Heart left ventricle (tissue), 13 donors: Measurements from ENCODE around the gene SFSWAP.

Experiments
- CTCF ChIP-seq, 12 donors: fragments of 200-600 bp; sonication (generic) in 4 of 12; IDR thresholded peaks; one replicate each; pipeline versions ENCODE4 v1.5.0 to v1.8.0; 2018 to 2022; ENCODE audit warnings: antibody characterized with exemption in 12 of 12, mild to moderate bottlenecking in 5 of 12
- POLR2A ChIP-seq, 2 donors: fragments of 450-650 bp; IDR thresholded peaks; one replicate each; pipeline ENCODE4 v1.6.1; 2017; ENCODE audit warnings: antibody characterized with exemption in 2 of 2, mild to moderate bottlenecking in 2 of 2, moderate library complexity in 2 of 2
- donor health status: ischemic (EF 13 %, LVEDD 7.1; RV severe dilation, severe dysfunction).
- donor health status: DM: no; HTN: yes; CAD: no.
- donor health status: DM: no; HTN: no; CAD: no.
- donor health status: ischemic (EF 25% LVEDD 6.9; RV normal size, moderate dysfunction).
- donor health status: ischemic (EF 25% LVEDD 5.7; RV mildly dilated, moderate dysfunction).
- donor health status: ischemic (EF 35%, LVEDD 5.7; RV mildly dilated, moderate dysfunction).
- donor health status: nonischemic (EF 11% LVEDD 7.7; RV severe dilation, severe dysfunction).
- donor health status: DM: yes; HTN: yes; CAD: no.
- donor health status: PGD.
- donor health status: ischemic (EF 29% LVEDD 5.4; RV normal size, mild dysfunction).
- donor health status: nonischemic (EF 23%, LVEDD 6.1; RV moderate dilation, normal function).

DNA sequence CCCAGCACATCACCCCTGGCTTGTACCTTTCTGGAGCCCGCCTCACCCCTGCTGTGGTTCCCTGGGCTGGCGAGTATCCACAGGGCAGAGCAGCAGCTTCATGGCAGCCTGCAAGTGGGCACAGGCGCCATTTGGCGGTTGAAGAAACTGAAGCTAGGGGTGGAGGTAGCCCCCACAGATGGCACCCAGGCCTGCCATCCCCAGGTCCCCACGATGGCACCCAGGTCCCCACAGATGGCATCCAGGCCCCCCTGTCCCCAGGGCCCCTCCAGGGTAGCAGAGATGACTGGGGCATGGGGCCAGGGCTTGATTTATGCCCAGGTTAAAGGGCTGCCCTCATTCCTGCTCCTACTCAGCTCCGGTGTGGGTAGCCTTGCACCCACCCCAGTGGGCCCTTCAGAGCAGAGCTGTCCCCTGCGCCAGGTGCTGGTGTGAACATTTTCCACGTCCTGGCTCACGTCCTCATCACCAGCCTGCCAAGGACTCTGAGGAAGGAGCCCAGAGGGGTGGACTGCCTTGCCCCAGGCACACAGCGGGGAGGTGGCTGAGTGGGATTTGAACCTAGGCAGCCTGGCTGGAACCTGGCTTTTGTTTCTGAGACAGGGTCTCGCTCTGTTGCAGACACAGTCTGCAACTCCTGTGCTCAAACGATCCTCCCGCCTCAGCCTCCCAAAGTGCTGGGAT lies 126.0 kb downstream of the SFSWAP start:
- no peak for TF ChIP-seq CTCF (IDR thresholded peaks at IDR 0.05)
- TF ChIP-seq POLR2A (IDR thresholded peaks at IDR 0.05), result no peak
